Vagina (tissue), 2 donors: ENCODE results near the gene ABCA3. TPM values are rescaled to one million over a fixed set of nuclear protein-coding genes. Genes with fewer than 3 reads are reported as not detected.

Source experiments
- DNase-seq, 2 donors: peaks; one replicate each; pipeline ENCODE4 v3.0.0-alpha.2; 2017; ENCODE audit errors: extremely low spot score in 2 of 2
- H3K27ac ChIP-seq: fragments of 200-600 bp; sonication (generic); one replicate; pipeline ENCODE4 v1.5.1; 2019
- H3K27me3 ChIP-seq: fragments of 200-600 bp; sonication (generic); one replicate; pipeline ENCODE4 v1.5.1; 2019
- H3K36me3 ChIP-seq, 2 donors: fragments of 200-600 bp; sonication (generic); one replicate each; pipeline ENCODE4 v1.5.1; 2017 to 2019
- H3K4me1 ChIP-seq: fragments of 200-600 bp; sonication (generic); one replicate; pipeline ENCODE4 v1.5.1; 2019
- H3K4me3 ChIP-seq, 2 donors: fragments of 200-600 bp; sonication (generic); 1 replicate in 1 of 2; 2 replicates in 1 of 2; pipeline ENCODE4 v1.5.1; 2016 to 2019
- H3K9me3 ChIP-seq: fragments of 200-600 bp; sonication (generic); one replicate; pipeline ENCODE4 v1.5.1; 2019
- CTCF ChIP-seq, 3 experiments: fragments of 450-650 bp in 2 of 3; fragments of 200-600 bp in 1 of 3; sonication (generic) in 1 of 3; IDR thresholded peaks; one replicate each; pipeline ENCODE4 v1.5.1; 2017 to 2019; ENCODE audit warnings: antibody characterized with exemption in 3 of 3, mild to moderate bottlenecking in 2 of 3, moderate library complexity in 2 of 3
- POLR2A ChIP-seq, 2 donors: fragments of 450-650 bp; IDR thresholded peaks; one replicate each; pipeline ENCODE4 v1.6.1; 2017; ENCODE audit warnings: antibody characterized with exemption in 2 of 2, mild to moderate bottlenecking in 2 of 2, moderate library complexity in 2 of 2
- POLR2AphosphoS5 ChIP-seq, 2 donors: sonication (generic); formaldehyde crosslinking; IDR thresholded peaks; one replicate each; pipeline ENCODE4 v1.9.0; 2017; ENCODE audit warnings: antibody characterized with exemption in 2 of 2, mild to moderate bottlenecking in 2 of 2, low read depth in 1 of 2; ENCODE audit not compliant: insufficient read depth in 1 of 2
- intact Hi-C: fragments of 100-400 bp; cut with DNase I; formaldehyde crosslinking; loops from one replicate; pipeline ENCODE4 v1.15.1; 2023
- total RNA-seq: library from RNA; depleted of rRNA; stranded (reverse); fragments of >200 nt; gene quantifications from one replicate; pipeline ENCODE4 v1.2.3, GENCODE V29; 2016

ABCA3 gene
- total RNA-seq, 1 donor from 2014 or later, result 5.4 TPM

GRCh38 chr16:2235695-2236336, 104.7 kb downstream of the ABCA3 start:
- Histone ChIP-seq H3K36me3 (peaks cover 0 to 47% of the 10 kb centered on the region in 2 donors), H3K9me3 (no peaks in the 10 kb centered on the region), H3K27me3 (peaks cover 9% of the 10 kb centered on the region), H3K4me3 (no peak overlapping the region), H3K27ac (no peak overlapping the region), H3K4me1 (peaks cover 33% of the 10 kb centered on the region)
- DNase-seq, result no peak
- intact Hi-C loops, result no loop called here
- no peak for TF ChIP-seq POLR2A (IDR thresholded peaks at IDR 0.05)
- no peak for TF ChIP-seq CTCF (IDR thresholded peaks at IDR 0.05)
- TF ChIP-seq POLR2AphosphoS5 (IDR thresholded peaks at IDR 0.05; ENCODE audit: insufficient read depth in 1 of 2, low read depth in 1 of 2), result no peak

DNA sequence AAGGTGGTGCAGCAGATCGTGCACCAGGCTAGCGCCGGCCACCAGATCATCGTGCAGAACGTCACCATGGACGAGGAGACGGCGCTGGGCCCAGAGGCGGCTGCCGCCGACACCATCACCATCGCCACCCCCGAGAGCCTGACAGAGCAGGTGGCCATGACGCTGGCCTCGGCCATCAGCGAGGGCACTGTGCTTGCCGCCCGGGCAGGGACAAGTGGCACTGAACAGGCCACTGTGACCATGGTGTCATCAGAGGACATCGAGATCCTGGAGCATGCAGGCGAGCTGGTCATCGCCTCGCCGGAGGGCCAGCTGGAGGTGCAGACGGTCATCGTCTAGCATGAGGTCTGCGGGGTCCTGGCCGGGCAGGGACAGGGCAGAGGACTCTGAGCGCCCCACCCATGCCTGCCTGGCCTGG, 105.3 kb downstream of the ABCA3 start:
- DNase-seq, result no peak
- H3K27me3 ChIP-seq, result peaks cover 9% of the 10 kb centered on the region
- intact Hi-C loops, result no loop called here

GRCh38 chr16:2234813-2235170, 105.7 kb downstream of the ABCA3 start:
- Histone ChIP-seq H3K4me3 (no peak overlapping the region), H3K27ac (no peak overlapping the region), H3K9me3 (no peaks in the 10 kb centered on the region), H3K27me3 (peaks cover 9% of the 10 kb centered on the region), H3K36me3 (peaks cover 0 to 53% of the 10 kb centered on the region in 2 donors), H3K4me1 (peaks cover 39% of the 10 kb centered on the region)
- no peak for DNase-seq
- TF ChIP-seq CTCF (IDR thresholded peaks at IDR 0.05) (no peak), POLR2AphosphoS5 (IDR thresholded peaks at IDR 0.05; ENCODE audit: insufficient read depth in 1 of 2, low read depth in 1 of 2) (no peak), POLR2A (IDR thresholded peaks at IDR 0.05) (no peak)
- intact Hi-C loops, result no loop called here

More for the DNA sequence above, 105.3 kb downstream of the ABCA3 start:
- Histone ChIP-seq H3K27ac (no peak overlapping the region), H3K36me3 (peaks cover 0 to 49% of the 10 kb centered on the region in 2 donors), H3K4me3 (no peak overlapping the region), H3K4me1 (peaks cover 38% of the 10 kb centered on the region), H3K9me3 (no peaks in the 10 kb centered on the region)
- no peak for TF ChIP-seq CTCF (IDR thresholded peaks at IDR 0.05)
- no peak for TF ChIP-seq POLR2AphosphoS5 (IDR thresholded peaks at IDR 0.05; ENCODE audit: insufficient read depth in 1 of 2, low read depth in 1 of 2)
- no peak for TF ChIP-seq POLR2A (IDR thresholded peaks at IDR 0.05)

DNA sequence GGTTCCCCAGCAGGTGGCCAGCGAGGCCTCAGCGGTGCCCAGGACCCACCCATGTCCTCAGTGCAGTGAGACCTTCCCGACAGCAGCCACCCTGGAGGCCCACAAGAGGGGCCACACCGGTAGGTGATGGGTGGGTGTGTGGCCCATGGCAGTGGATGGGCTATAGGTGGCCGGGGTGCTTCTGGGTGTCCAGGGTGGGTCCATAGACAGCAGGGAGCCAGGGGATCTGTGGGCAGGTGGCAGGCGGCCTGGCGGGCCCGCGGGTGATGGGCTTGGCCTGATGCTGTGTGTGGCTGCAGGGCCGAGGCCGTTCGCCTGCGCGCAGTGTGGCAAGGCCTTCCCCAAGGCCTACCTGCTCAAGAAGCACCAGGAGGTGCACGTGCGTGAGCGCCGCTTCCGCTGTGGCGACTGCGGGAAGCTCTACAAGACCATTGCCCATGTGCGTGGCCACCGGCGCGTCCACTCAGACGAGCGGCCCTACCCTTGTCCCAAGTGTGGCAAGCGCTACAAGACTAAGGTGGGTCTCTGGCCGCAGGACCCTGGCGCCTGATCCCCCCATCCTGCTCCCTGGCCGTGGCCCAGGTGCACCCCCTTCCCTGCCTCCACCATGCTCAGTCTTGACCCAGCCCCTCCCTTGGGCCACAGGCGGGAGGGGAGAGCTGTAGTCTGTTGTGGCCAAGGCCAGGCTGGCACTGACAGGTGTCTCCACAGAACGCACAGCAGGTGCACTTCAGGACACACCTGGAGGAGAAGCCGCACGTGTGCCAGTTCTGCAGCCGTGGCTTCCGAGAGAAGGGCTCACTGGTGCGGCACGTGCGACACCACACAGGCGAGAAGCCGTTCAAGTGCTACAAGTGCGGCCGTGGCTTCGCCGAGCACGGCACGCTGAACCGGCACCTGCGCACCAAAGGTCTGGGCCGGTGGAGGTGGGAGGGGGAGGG, 106.4 kb downstream of the ABCA3 start:
- H3K27me3 ChIP-seq, result peaks cover 9% of the 10 kb centered on the region
- intact Hi-C loops, result no loop called here
- no peak for DNase-seq
- H3K27ac ChIP-seq, result no peak overlapping the region
- no peaks in the 10 kb centered on the region for H3K9me3 ChIP-seq
- H3K36me3 ChIP-seq, result peaks cover 0 to 60% of the 10 kb centered on the region in 2 donors
- no peak overlapping the region for H3K4me3 ChIP-seq
- H3K4me1 ChIP-seq, result peaks cover 39% of the 10 kb centered on the region
- TF ChIP-seq CTCF (IDR thresholded peaks at IDR 0.05) (no peak), POLR2AphosphoS5 (IDR thresholded peaks at IDR 0.05; ENCODE audit: insufficient read depth in 1 of 2, low read depth in 1 of 2) (no peak), POLR2A (IDR thresholded peaks at IDR 0.05) (no peak)
